HUES64 (cell line): Measurements from ENCODE around the gene MYL6B.
A peak's percentile ranks its signal among the peaks of the same experiment; 100 is the strongest.
"Not testable (repeated sequence)": the region's sequence is repeated elsewhere in the genome, so short reads cannot be mapped to it uniquely, and the experiment has no call there.

Experiments
- H3K27ac ChIP-seq: 2 replicates; pipeline ENCODE4 v1.7.0; 2013; ENCODE audit warnings: low read depth, low read length, inconsistent platforms
- H3K27me3 ChIP-seq: 2 replicates; pipeline ENCODE4 v1.6.1; 2013; ENCODE audit warnings: mild to moderate bottlenecking, low read length; ENCODE audit not compliant: insufficient read depth
- H3K36me3 ChIP-seq: 2 replicates; pipeline ENCODE4 v1.6.1; 2013; ENCODE audit warnings: mild to moderate bottlenecking, low read length; ENCODE audit not compliant: insufficient read depth
- H3K4me1 ChIP-seq: 2 replicates; pipeline ENCODE4 v1.6.1; 2013; ENCODE audit warnings: mild to moderate bottlenecking, low read length, moderate library complexity; ENCODE audit not compliant: insufficient read depth
- H3K4me3 ChIP-seq: 2 replicates; pipeline ENCODE4 v1.5.1; 2013; ENCODE audit warnings: mild to moderate bottlenecking, low read length, moderate library complexity
- H3K9ac ChIP-seq: 2 replicates; pipeline ENCODE4 v1.6.1; 2013; ENCODE audit warnings: mild to moderate bottlenecking, low read depth, low read length
- H3K9me3 ChIP-seq: 2 replicates; pipeline ENCODE4 v1.6.1; 2013; ENCODE audit warnings: low read depth, low read length; ENCODE audit not compliant: insufficient read depth
- WGBS: fragments of 150-250, 120-280 bp; methylation state at CpG from one replicate; pipeline ENCODE4 v1.1.7; 2013; ENCODE audit warnings: missing lambda C conversion rate; 5-methylcytosine and 5-hydroxymethylcytosine counted together

Gene MYL6B

GRCh38 chr12:56154818-56155217 is 2.4 kb downstream of the MYL6B start:
- WGBS = 94% methylated on average over 5 of the region's 5 CpGs
- H3K4me3 ChIP-seq = no peak overlapping the region
- peaks cover 15% of the 10 kb centered on the region for H3K4me1 ChIP-seq
- H3K9ac ChIP-seq = no peak overlapping the region
- no peaks in the 10 kb centered on the region for H3K27me3 ChIP-seq
- H3K36me3 ChIP-seq = peaks cover 24% of the 10 kb centered on the region
- H3K27ac ChIP-seq = no peak overlapping the region
- H3K9me3 ChIP-seq = no peaks in the 10 kb centered on the region

- no peak overlapping the region for H3K27ac ChIP-seq
- peaks cover 20% of the 10 kb centered on the region for H3K4me1 ChIP-seq
- 92% methylated on average over 11 of the region's 11 CpGs for WGBS
- no peak overlapping the region for H3K4me3 ChIP-seq
- no peaks in the 10 kb centered on the region for H3K9me3 ChIP-seq
- peaks cover 26% of the 10 kb centered on the region for H3K36me3 ChIP-seq
- H3K9ac ChIP-seq = no peak overlapping the region
- H3K27me3 ChIP-seq = no peaks in the 10 kb centered on the region
Measured at GRCh38 chr12:56155256-56155845, 3.0 kb downstream of the MYL6B start.

GRCh38 chr12:56156464-56157200 is 4.2 kb downstream of the MYL6B start:
- Histone ChIP-seq H3K27ac (peak overlapping the region; percentile 94), H3K4me1 (peaks cover 26% of the 10 kb centered on the region), H3K4me3 (peak overlapping the region; percentile 49), H3K36me3 (peaks cover 39% of the 10 kb centered on the region), H3K9ac (peak overlapping the region; percentile 71)
- H3K9me3 ChIP-seq, H3K27me3 ChIP-seq: not testable (repeated sequence)
- WGBS = 96% methylated on average over 21 of the region's 21 CpGs

GRCh38 chr12:56157201-56158028 is 5.0 kb downstream of the MYL6B start:
- WGBS = 22% methylated on average over 43 of the region's 45 CpGs
- peak overlapping the region; percentile 49 for H3K4me3 ChIP-seq
- peaks cover 47% of the 10 kb centered on the region for H3K36me3 ChIP-seq
- H3K4me1 ChIP-seq = peaks cover 34% of the 10 kb centered on the region
- H3K27me3 ChIP-seq = no peaks in the 10 kb centered on the region
- peak overlapping the region; percentile 71 for H3K9ac ChIP-seq
- peak overlapping the region; percentile 94 for H3K27ac ChIP-seq
- H3K9me3 ChIP-seq = no peaks in the 10 kb centered on the region

GRCh38 chr12:56158029-56158925 is 5.9 kb downstream of the MYL6B start, which contains the start of gene MYL6:
MYL6 (plus strand) TSS chr12:56158359; CDS start chr12:56158402, 43 bp downstream.
- H3K36me3 ChIP-seq = peaks cover 56% of the 10 kb centered on the region
- no peaks in the 10 kb centered on the region for H3K9me3 ChIP-seq
- H3K27ac ChIP-seq = peak within 1 kb of the TSS; percentile 94
- H3K27me3 ChIP-seq = no peaks in the 10 kb centered on the region
- H3K4me1 ChIP-seq = peaks cover 38% of the 10 kb centered on the region
- peak within 1 kb of the TSS; percentile 94 for H3K4me3 ChIP-seq
- WGBS = under 1% methylated on average over 25 of the region's 30 CpGs
- peak within 1 kb of the TSS; percentile 97 for H3K9ac ChIP-seq

- WGBS = under 1% methylated on average over 6 of the region's 6 CpGs
- peak overlapping the region; percentile 94 for H3K4me3 ChIP-seq
- H3K4me1 ChIP-seq = peaks cover 38% of the 10 kb centered on the region
- H3K9ac ChIP-seq = peak overlapping the region; percentile 97
- H3K36me3 ChIP-seq = peaks cover 63% of the 10 kb centered on the region
- H3K27me3 ChIP-seq = no peaks in the 10 kb centered on the region
- H3K9me3 ChIP-seq = no peaks in the 10 kb centered on the region
- peak overlapping the region; percentile 86 for H3K27ac ChIP-seq
Measured at GRCh38 chr12:56158926-56159461, 6.6 kb downstream of the MYL6B start.

GRCh38 chr12:56159482-56160192 is 7.2 kb downstream of the MYL6B start:
- Histone ChIP-seq H3K4me1 (peaks cover 38% of the 10 kb centered on the region), H3K27ac (peak overlapping the region; percentile 86), H3K27me3 (no peaks in the 10 kb centered on the region), H3K9ac (peak overlapping the region; percentile 97), H3K36me3 (peaks cover 67% of the 10 kb centered on the region), H3K9me3 (no peaks in the 10 kb centered on the region), H3K4me3 (peak overlapping the region; percentile 94)
- 69% methylated on average over 8 of the region's 8 CpGs for WGBS

- H3K4me3 ChIP-seq = peak overlapping the region; percentile 94
- peak overlapping the region; percentile 86 for H3K27ac ChIP-seq
- H3K27me3 ChIP-seq = no peaks in the 10 kb centered on the region
- peaks cover 38% of the 10 kb centered on the region for H3K4me1 ChIP-seq
- H3K9ac ChIP-seq = peak overlapping the region; percentile 97; the same call in 1 of the 2 replicates
- H3K36me3 ChIP-seq = peaks cover 67% of the 10 kb centered on the region
- 72% methylated on average over 7 of the region's 7 CpGs for WGBS
- H3K9me3 ChIP-seq = no peaks in the 10 kb centered on the region
Measured at GRCh38 chr12:56160193-56160763, 7.9 kb downstream of the MYL6B start.

GRCh38 chr12:56160894-56161689 is 8.7 kb downstream of the MYL6B start:
- Histone ChIP-seq H3K27me3 (no peaks in the 10 kb centered on the region), H3K27ac (peak overlapping the region; percentile 86), H3K4me3 (peak overlapping the region; percentile 94), H3K9ac (peak overlapping the region; percentile 4; the same call in 1 of the 2 replicates), H3K4me1 (peaks cover 38% of the 10 kb centered on the region), H3K9me3 (no peaks in the 10 kb centered on the region), H3K36me3 (peaks cover 68% of the 10 kb centered on the region)
- 90% methylated on average over 9 of the region's 11 CpGs for WGBS
